ENCODE data around the gene CD8B.

CD8B gene

GRCh38 chr2:86794861-86795260 is 66.8 kb downstream of the CD8B start:
- no peak for DNase-seq

DNA sequence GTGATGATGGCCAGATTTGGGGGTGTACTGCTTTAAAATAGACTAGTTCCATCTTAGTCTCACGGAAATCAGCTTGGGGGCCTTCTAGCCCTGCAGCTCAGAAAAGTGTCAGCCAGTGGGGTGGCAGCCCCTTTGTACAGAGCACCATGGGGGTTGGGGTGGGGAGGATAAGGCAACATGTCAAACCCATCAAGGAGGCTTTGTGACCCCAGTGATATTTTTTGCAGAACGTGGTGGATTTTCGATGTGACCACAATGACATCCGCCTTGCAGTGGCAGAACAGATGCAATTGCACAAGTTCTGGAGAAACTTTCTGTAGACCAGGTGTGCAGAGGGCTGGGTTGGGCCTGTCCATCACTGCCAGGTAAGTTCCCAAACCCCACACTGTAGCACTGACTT is 67.9 kb downstream of the CD8B start:
- DNase-seq: no peak

DNA sequence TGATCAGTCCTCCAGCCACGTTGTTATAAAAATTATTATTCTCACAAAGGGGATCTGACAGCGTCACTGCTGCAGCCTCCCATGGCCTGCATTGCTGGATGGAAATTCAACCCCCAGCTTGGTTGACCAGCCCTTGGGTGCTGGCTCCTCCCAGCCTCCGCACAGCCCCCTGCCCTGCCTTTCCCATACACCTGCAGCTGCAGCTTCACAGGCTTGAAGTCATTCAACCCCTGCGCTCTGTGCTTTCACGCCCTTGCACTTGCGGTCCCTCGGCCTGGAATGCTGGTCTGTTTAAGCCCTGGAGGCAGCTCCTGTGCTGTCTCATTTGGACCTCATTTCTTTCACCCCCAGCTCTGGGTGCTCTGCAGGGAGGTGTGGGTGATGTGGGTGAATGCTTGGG is 70.1 kb downstream of the CD8B start:
- DNase-seq: no peak

DNA sequence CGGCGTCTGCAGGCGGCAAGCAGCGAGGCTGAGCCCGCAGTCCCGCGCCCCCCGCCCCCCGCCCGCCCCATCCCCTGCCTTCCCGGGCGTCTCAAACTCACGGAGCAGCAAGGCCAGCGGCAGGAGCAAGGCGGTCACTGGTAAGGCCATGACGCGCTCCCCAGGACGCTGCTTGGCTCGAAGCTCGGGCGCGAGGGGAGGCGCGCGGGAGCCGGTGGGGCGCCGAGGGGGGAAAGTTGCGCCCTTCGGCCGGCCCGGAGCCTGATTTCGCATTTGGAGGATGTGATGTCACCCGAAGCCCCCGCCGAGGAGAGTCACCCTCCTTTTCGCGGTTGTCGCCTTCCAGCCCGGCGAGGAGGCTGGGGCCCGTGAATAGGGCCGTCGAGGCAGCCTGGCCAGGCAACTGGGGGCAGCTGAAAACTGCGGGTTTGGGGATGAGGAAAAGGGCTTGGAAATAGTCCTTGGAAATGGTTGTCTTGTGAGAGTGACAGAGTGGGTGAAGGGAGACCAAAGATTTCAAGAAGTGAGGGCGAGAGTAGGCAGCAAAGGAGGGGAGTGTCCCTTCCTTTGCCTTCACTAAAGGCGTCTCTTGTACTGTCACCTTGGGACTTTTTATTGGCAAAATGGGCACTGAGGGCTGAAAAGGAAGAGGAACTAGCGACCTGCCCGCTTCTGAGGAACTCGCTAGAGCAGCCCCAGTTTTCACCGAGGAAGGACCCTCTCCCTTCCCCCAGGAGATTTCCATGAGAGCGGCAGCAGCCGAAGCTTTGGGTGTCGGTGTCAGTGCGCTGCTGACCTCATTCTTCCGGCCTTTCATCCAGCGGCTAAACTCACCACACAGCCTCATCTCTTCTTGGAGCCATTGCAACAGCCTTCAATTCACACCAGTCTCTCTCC is 70.8 kb downstream of the CD8B start, which contains the start of gene CD8A:
TSS of gene CD8A (minus strand) at position 238 of the 897 bp plus-strand sequence. CDS start at position 150, 88 bp downstream.
- DNase-seq: peak; percentile 16

DNA sequence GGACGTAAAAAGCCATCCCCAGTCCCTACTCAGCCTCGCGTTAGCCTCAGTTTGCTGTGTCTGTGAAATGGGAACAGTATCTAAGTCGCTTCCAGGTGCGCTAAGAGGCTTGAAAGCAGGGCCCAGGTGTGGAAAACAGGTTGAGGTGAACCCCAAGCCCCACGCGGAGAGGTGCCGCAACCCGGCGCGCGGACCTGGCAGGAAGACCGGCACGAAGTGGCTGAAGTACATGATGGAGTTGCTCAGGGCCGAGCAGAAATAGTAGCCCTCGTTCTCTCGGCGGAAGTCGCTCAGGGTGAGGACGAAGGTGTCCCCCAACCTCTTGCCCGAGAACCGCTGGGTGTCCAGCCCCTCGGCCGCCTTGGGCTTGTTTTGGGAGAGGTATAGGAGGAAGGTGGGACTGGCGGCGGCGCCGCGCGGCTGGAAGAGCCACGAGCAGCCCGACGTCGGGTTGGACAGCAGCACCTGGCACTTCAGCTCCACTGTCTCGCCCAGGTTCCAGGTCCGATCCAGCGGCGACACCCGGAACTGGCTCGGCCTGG is 71.5 kb downstream of the CD8B start:
- DNase-seq: no peak

GRCh38 chr2:86789687-86790133 is 72.0 kb downstream of the CD8B start:
- no peak for DNase-seq

- DNase-seq: no peak
These were observed 72.6 kb downstream of the CD8B start for GRCh38 chr2:86788881-86789686.

DNA sequence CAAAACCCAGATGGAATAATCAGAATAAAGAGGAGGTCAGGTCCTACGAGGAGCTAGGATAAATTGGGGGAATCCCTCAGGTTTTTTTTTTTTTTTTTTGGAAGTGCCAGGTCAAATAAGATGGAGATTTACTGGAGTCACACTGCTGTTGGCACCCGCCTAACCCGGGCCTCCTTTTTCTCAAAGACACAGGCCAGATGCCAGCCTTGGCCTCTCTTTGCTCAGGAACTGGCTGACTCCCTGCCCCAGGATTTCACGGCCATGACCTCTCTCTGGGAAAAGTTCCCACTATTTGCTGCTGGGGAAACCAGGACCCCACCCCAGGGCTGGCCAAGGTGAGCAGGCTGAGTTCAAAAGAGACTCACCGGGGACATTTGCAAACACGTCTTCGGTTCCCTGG is 73.5 kb downstream of the CD8B start:
- no peak for DNase-seq

GRCh38 chr2:86787736-86788135 is 74.0 kb downstream of the CD8B start:
- no peak for DNase-seq

DNA sequence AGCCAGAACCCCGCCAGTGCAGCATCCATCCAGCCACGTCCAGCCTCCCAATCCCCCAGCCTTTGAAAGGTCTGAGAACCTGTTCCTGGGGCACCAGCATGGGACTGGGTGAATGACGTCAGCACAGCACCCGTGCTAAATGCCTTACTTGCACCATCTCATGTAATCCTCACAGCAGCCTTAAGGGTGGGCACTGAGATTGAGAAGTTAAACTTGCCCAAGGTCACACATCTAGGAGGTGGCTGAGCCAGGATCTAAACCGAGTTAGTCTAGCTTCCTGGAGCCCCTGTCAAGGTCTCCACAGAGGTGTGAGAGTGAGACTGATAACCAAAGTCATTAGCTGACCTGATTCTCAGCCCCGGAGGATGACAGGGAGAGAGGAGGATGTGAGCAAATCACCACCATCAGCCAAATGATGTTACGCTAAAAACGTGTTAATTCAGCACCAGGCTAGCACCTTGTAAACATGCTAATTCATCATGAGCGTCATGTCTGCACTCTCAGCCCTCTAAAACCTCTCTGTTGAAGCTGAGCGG is 75.6 kb downstream of the CD8B start:
- DNase-seq: no peak

DNA sequence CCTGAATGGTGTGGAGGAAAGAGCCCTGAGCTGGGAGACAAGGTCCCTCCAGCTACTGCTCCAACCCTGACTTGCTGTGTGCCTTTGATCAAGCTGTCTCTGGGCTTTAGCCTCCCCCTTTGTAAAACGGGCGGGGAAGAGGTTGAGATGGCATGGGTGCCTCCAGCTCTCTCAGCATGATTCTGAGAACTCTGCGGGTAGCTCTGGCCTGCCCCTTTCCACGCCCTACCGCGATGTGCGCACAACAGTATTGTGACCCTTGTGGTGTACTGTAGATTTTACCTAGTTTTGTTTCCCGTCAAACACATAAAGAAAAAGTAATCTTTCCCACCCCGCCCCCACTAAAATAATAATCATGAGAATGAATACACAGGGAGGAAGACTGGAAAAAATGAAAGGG is 76.2 kb downstream of the CD8B start:
- no peak for DNase-seq

GRCh38 chr2:86783615-86784339 is 77.9 kb downstream of the CD8B start:
- DNase-seq: no peak

- no peak for DNase-seq
These were observed 78.9 kb downstream of the CD8B start for GRCh38 chr2:86782748-86783147.

GRCh38 chr2:86781363-86781762 is 80.3 kb downstream of the CD8B start:
- no peak for DNase-seq

DNA sequence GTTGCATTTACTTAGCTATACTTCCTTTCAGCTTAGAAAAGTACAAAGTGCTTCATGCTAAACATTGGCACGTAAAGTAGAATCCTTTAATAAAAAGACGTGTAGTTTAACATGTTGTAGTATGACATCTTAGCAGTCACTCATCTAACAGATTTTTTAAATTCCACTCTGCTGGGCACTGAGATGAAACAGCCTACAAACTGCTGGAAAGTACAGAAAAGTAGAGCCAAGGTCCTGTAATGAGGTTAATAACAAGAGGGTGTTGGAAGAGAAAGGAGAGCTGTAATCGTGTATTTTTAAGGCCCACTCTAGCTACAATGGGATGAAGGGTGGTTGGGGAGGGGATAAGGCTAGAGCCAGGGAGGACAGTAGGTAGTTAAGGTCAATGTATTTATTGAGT is 81.7 kb downstream of the CD8B start:
- DNase-seq: no peak

DNA sequence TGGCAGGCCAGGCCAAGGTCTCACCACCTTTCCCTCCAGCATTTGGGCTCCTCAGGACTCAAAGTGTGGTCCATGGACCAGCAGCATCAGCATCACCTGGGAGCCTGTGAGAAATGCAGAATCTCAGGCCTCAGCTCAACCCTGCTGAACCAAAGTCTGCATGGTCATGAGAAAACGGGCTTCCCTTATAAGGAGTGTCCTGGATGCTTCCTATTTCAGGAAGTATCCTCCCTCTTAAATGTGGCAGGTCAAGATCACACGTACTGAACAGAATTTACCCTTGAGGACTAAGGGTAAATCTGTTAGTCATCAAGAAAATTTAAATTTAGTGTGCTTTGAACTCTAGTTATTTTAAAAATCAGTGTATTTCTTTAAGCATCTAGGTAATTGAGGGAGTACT is 82.7 kb downstream of the CD8B start:
- DNase-seq: no peak

DNA sequence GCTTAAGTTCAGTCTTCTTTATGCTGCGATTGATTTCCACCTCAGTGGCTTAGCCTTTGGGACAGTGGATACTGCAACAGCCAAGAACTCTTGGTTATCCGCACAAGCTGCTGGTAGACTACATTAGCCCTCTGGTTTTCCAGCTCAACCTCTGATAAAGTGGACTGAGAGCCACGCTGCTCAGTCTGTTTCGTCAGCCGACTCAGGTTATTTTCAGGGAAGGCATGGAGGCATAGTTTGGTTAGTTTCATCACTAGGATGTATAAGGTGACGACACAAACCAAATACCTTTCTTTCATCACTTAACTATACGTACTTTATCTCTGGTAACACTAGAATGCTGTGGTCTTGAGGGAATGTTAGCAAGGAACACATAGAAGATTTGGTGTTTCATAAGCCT is 85.2 kb downstream of the CD8B start:
- no peak for DNase-seq

GRCh38 chr2:86775338-86775737 is 86.3 kb downstream of the CD8B start:
- DNase-seq: no peak

DNA sequence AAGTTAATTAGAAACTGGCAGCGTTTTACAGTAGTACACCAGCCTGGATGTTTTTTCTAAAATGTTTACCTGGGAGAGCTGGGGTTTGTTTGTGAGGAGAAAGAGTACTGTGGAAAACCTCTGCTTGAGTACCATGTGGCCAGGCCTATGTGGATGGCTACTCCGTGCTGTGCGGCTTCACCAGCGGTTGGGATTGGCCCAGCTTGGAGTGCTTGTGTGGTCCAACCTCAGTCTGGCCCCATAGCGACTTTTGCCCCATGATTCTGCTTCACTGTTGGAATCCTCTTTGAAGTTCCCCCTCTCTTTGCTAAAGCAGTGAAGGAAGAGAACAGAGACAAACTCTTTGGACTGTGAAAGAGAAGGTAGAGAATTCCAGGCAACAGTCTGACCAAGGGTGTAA is 86.8 kb downstream of the CD8B start:
- DNase-seq: no peak

- DNase-seq: no peak
These were observed 89.1 kb downstream of the CD8B start for GRCh38 chr2:86772611-86773010.

DNA sequence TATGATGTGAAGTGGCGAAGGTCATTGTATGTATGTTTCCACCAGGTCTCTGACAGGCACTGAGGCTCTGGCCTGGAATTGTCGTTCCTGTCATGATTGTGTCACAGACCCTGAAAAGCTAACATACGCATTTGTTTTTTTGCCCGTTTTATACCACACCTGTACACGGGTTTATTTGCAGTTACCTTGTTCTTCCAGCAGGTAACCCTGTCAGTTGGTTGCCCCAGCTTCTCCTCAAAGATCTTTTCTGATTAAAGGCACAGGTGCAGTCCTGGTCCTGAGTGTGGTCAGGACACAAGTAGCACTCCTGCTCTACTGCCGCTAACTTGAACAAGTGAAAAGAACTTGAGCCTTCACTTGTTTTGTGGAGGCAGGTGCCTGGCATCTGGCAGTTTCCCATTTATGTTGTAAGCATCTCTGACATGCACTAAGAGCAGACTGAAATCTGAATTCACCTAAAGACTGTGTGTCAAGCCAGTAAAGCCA is 90.8 kb downstream of the CD8B start:
- no peak for DNase-seq

DNA sequence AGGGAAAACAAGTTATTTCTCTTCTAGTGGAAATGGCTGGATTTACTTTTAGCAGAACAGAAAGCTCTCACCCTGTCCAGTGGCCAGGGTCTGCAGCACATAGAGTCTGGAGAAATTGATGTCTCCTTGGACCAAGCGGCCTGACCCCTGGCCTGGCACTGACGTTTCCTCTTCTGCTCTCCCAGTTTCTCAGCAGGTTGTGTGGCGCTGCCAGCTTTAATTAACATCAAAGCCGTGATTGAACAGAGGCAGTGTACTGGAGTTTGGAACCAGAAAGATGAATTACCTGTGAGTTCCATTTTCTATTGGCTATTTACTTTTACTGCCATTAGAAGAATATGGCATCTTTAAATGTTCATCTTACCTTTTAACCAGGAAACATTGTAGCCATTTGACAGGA is 91.8 kb downstream of the CD8B start:
- DNase-seq: no peak

Data from activated naive CD4-positive, alpha-beta T cell treated with Interleukin-2 at 50 U/mL for 16 hours (primary cell).